Natural killer cell treated with Interleukin-12 subunit alpha and Interleukin-12 subunit beta and Interleukin-15 and Interleukin-18, amount 100 ng/mL, for 72 hours (primary cell): ENCODE data around the gene GUCA2A. TPM values are rescaled to one million over a fixed set of nuclear protein-coding genes. Genes with fewer than 3 reads are reported as not detected.

Experiments used
- ATAC-seq, 2 donors: fragments of 150-1000 bp; cut with Tn5 transposase in 1 of 2; sonication (Bioruptor Pico), chemical (Tn5 transposase) in 1 of 2; 2 replicates each; pipeline ENCODE4 v1.10.0; 2021
- DNase-seq: peaks from one replicate; pipeline ENCODE4 v3.0.0; 2022; ENCODE audit warnings: low spot score
- H3K27ac Mint-ChIP-seq, 2 donors: 1 replicate in 1 of 2; 2 replicates in 1 of 2; pipeline ENCODE4 v1.8.0; 2022; ENCODE audit warnings: mixed read lengths in 2 of 2, mild to moderate bottlenecking in 1 of 2, moderate library complexity in 1 of 2
- H3K27me3 Mint-ChIP-seq, 2 donors: 1 replicate in 1 of 2; 2 replicates in 1 of 2; pipeline ENCODE4 v1.8.0; 2022; ENCODE audit warnings: mixed read lengths in 2 of 2
- H3K36me3 Mint-ChIP-seq: one replicate; pipeline ENCODE4 v1.8.0; 2022; ENCODE audit warnings: mixed read lengths
- H3K4me1 Mint-ChIP-seq, 2 donors: 1 replicate in 1 of 2; 2 replicates in 1 of 2; pipeline ENCODE4 v1.8.0; 2022; ENCODE audit warnings: low read depth in 2 of 2, mixed read lengths in 2 of 2, mild to moderate bottlenecking in 1 of 2
- H3K4me3 Mint-ChIP-seq: one replicate; pipeline ENCODE4 v1.8.0; 2022; ENCODE audit warnings: mixed read lengths
- H3K9me3 Mint-ChIP-seq: 2 replicates; pipeline ENCODE4 v1.8.0; 2022; ENCODE audit warnings: mixed read lengths
- total RNA-seq, 2 donors: library from RNA; stranded (reverse); gene quantifications; one replicate each; pipeline ENCODE4 v1.2.3, GENCODE V29; 2022

GUCA2A gene
- total RNA-seq, 2 donors from 2014 or later: not detected

DNA sequence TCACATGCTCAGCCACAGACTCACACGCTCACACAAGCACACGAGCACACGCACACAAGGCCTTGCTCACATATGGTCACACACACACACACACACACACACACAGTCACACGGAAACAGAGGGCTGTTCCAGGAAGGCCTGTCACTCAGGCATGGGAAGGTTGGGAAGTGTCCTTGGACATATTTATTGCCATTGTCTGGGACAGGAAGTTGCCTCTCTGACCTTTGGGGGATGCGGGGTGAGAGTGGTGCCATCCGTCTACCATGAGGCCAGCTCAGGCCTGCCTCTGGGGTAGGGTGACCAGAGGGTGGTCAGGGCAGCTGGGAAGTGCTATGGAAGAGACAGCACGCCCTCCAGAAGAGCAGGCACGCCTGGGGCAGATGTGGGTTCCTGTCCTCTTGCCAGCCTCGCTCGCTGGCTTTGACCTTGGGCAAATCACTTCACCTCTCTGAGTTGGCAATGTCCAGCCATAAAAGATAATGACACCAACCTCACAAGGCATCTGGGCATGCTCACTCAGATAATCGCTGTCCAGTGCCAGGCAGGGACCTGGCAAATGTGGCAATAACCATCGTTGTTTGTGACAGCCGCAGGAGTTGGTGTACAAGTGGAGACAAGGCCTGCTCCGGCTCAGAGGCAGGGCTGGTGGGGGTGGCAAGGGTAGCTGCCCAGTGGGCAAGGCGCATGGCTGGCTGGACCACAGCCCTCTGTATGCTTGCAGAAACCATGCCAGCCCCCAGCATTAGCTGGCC lies 8.0 kb upstream of the GUCA2A start:
- Mint-ChIP-seq H3K36me3 (no peaks in the 10 kb centered on the region), H3K27ac (peak overlapping the region in 1 of 2 donors; percentile 52), H3K27me3 (no peaks in the 10 kb centered on the region), H3K4me1 (peaks cover 0 to 17% of the 10 kb centered on the region in 2 donors), H3K9me3 (no peaks in the 10 kb centered on the region), H3K4me3 (no peak overlapping the region)
- ATAC-seq (no peak), DNase-seq (no peak)

DNA sequence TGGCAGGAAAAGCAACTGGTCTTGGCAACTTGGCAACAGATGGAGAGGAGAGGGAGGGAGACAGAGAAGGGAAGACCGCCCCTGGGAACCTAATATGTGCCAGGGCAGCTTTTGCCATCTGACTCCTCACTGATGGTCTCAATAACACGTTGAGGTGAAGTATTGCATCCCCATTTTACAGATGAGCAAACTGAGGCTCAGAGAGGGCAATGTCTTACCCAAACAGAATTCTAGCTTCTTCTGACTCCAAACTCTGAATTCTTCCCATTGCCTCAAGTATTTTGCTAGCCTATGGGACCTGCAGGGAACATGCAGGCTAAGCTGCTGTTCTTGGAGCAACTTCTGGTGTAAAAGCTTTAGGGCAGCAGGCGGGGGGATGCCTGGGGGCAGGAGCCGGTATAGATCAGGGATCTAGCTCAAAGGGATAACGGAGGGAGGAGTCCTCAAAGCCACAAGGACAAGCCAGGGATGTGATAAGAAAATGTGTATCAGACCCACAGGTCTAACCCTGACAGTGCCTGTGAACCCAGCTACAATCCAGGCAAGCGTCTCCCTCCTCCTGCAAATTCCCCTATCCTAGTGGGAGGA lies 7.2 kb upstream of the GUCA2A start:
- ATAC-seq (no peak), DNase-seq (no peak)
- Mint-ChIP-seq H3K4me3 (no peak overlapping the region), H3K9me3 (no peaks in the 10 kb centered on the region), H3K4me1 (peaks cover 0 to 15% of the 10 kb centered on the region in 2 donors), H3K27me3 (no peaks in the 10 kb centered on the region), H3K36me3 (no peaks in the 10 kb centered on the region), H3K27ac (peak overlapping the region in 1 of 2 donors; percentile 52)

DNA sequence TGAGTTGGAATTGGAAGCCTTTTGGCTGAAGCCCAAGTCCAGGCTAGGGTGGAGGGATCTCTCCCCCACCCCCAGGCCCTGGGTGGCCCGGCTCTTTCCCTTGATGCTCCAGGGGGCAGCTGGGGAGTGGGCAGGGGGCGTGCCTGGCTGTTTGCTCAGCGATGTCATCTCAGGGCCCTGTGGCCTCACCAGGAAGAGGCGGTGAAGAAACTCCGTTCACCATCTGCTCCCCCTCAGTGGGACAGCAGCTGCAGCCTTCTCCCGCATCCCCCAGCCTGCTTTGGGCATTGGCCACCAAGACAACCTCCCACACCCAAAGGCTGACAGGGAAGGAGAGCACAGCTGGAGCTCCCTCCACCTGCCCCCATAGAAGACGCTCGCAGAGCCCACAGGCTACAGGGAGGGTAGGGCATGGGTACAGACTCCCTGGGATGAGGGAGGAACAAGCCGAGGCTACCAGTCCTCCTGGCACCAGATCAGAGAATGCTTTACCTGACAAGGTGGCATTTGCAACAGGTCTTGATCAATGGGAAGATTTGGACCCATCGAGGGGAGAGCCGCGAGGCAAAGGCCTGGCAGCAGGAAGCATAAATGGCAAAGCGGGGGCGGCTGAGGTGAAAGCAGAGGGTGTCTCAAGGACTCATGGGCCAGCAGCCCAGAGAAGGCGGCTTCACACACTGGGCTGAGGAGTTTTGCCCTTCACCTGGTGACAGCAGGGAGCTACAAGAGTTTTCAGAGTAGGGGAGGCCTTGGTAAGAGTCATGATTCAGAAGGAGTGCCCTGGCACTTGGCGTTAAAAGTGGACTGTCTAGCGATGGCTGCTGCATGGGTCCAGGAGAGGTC lies 6.5 kb upstream of the GUCA2A start:
- H3K9me3 Mint-ChIP-seq: no peaks in the 10 kb centered on the region
- no peak for DNase-seq
- no peaks in the 10 kb centered on the region for H3K36me3 Mint-ChIP-seq
- H3K27me3 Mint-ChIP-seq: no peaks in the 10 kb centered on the region
- no peak for ATAC-seq
- H3K4me1 Mint-ChIP-seq: peaks cover 0 to 13% of the 10 kb centered on the region in 2 donors
- H3K27ac Mint-ChIP-seq: peak overlapping the region in 1 of 2 donors; percentile 52
- H3K4me3 Mint-ChIP-seq: no peak overlapping the region

DNA sequence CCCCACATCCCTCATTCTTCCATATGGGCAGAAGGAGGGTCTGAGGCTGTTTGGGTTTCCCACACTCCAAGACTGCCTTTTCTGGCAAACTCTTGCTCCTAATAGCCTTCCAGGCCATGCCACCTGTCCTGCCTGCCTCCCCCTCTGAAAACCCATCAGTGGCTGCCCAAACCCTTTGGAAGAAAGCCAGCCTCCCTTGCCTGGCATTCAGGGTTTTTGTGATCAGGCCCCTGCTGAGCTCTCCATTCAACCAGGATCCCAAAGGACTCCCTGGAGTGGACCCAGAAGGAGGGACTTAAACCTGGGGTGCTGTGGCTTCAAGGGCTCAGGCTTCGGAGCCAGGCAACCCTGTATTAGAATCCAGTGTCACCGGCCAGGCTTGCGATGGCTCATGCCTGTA lies 4.2 kb upstream of the GUCA2A start:
- no peaks in the 10 kb centered on the region for H3K9me3 Mint-ChIP-seq
- no peak for DNase-seq
- H3K36me3 Mint-ChIP-seq: no peaks in the 10 kb centered on the region
- H3K4me1 Mint-ChIP-seq: peaks cover 0 to 9% of the 10 kb centered on the region in 2 donors
- ATAC-seq: no peak
- H3K27ac Mint-ChIP-seq: no peak overlapping the region
- H3K4me3 Mint-ChIP-seq: no peak overlapping the region
- no peaks in the 10 kb centered on the region for H3K27me3 Mint-ChIP-seq

DNA sequence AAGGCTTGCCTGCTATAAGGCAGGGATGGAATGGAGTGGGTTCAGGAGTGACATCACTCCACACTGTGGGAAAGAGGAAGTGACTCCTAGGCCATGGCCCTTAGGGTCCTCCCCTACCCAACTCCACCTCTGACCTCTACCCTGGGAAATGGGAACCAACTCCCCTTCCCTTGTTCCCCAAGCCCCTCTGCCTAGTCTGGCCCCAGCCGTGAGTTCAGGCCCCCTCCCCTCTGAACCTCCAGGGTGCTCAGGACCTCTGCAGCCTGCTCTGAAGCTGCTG lies 3.8 kb upstream of the GUCA2A start:
- Mint-ChIP-seq H3K4me1 (peaks cover 0 to 9% of the 10 kb centered on the region in 2 donors), H3K27me3 (no peaks in the 10 kb centered on the region), H3K4me3 (no peak overlapping the region), H3K27ac (no peak overlapping the region), H3K9me3 (no peaks in the 10 kb centered on the region), H3K36me3 (no peaks in the 10 kb centered on the region)
- no peak for ATAC-seq
- DNase-seq: no peak

DNA sequence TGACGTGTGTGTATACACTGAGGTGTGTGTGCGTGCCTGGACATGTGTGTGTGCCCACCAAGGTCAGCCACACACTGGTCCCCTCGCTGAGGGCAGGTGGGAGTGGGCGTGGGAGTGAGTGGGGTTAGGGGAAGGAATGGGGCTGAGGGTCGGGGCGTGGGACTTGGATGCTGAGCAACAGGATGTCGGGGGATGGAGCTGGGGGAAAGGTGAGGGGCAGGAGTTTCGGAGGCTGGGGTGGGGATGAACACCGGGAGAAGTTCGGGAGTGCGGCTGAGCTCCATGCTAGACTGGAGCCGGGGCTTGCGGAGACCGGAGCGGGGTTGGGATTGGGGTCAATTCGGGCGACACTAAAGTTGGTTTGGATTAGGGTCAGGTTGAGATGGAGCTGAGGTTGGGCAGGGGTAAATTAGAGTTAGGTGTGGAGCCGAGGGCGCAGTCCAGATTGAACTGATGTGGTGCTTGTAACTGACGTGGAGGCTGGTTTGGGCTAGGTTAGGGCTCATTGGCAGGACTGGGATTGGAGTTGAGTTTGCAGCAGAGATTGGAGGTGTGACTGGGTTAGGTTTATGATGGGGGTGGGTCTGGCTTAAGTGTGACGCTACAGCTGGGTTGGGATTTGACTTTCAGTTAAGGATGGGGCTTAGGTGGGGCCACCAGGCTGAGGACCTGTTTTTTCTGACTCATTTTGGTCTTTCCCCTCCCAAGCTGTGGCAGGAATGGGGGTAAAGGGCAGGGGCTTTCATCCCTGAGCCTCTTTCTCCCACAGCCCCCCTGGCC lies 3.3 kb upstream of the GUCA2A start:
- Mint-ChIP-seq H3K4me1 (peaks cover 0 to 9% of the 10 kb centered on the region in 2 donors), H3K36me3 (no peaks in the 10 kb centered on the region), H3K27me3 (no peaks in the 10 kb centered on the region), H3K27ac (no peak overlapping the region), H3K4me3 (no peak overlapping the region), H3K9me3 (no peaks in the 10 kb centered on the region)
- no peak for ATAC-seq
- no peak for DNase-seq

DNA sequence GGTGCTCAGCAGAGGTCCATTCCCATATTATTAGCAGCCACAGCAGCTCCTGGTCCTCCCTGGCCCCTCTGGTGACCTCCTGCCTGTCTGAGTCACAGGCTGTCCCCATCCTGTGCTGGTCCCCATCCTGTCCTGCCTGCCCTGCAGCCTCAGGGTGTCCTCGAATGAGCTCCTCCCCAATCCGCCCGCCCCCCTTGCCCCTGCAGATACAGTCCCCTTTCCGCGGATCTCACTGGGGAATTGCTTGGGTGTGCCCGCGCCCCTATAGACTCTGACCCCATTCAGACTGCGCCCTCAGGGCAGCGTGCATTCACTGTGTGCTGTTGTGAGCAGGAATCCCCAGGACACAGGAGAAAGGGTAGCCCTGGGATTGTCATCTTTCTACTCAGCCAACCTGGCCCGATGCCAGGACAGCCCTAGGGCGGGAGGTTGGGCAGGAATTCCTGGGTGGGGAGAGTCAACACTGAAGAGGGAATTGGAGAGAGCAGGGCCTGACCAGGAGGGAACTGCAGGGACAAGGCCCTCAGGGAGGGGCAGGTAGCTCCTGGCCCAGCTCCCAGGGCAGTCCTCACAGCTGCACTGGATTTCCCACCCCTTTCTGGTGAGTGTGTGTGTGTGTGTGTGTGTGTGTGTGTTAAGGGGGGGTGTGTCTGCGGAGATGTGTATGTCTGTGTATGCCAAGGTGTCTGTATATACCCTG lies 1.1 kb upstream of the GUCA2A start:
- Mint-ChIP-seq H3K9me3 (no peaks in the 10 kb centered on the region), H3K4me1 (peaks cover 6 to 7% of the 10 kb centered on the region in 2 donors), H3K27ac (no peak overlapping the region), H3K4me3 (no peak overlapping the region), H3K27me3 (peaks cover 3 to 4% of the 10 kb centered on the region in 2 donors), H3K36me3 (peaks cover 12% of the 10 kb centered on the region)
- ATAC-seq (no peak), DNase-seq (no peak)

DNA sequence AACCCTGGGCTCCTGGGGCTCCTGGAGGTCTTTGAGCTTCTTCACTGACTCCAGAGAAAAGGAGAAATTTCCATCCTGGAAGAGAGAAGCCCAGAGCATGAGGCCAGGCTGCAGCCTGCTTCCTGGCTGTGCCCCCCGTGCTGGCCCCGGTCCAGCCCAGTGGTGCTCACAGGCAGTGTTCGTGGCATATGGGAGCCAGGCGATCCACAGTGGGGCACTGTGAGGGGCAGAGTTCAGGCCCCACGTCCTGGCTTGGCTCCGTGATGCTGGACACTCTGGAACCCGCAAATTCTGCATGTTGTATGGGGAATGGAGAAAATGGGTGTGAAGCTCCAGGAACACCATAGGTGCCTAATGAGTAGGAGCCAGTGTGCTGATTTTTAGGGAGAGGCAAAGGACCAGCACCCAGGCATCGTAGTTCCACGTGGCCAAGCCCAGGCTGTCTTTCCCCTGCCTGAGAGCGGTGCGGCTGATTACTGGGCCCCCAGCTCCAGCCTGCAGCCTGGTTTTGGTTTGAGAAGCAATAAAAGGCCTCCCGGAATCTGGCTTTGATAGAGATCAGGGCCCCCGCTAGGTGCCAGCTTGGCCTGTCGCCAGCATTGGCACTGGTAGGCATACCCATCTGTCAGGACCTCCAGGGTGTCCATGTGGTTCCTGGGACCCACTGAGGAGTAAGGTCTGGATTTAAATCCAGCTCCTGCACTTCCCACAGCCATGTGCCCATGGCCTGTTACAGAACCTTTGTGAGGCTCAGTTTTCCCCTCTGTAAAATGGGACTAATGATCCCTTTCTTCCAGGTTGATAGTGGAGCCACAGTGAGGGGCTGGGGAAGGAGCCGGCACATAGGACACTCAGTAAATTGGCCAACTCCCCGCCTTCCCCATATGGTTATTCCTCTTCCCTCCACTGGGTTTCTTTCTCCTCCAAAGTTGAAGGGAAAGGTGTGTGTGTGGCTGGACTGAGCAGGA lies 725 bp downstream of the GUCA2A start:
- no peak for DNase-seq
- Mint-ChIP-seq H3K27ac (no peak overlapping the region), H3K27me3 (peaks cover 5 to 14% of the 10 kb centered on the region in 2 donors), H3K36me3 (peaks cover 17% of the 10 kb centered on the region), H3K4me3 (no peak overlapping the region), H3K9me3 (no peaks in the 10 kb centered on the region), H3K4me1 (peaks cover 6 to 7% of the 10 kb centered on the region in 2 donors)
- no peak for ATAC-seq

DNA sequence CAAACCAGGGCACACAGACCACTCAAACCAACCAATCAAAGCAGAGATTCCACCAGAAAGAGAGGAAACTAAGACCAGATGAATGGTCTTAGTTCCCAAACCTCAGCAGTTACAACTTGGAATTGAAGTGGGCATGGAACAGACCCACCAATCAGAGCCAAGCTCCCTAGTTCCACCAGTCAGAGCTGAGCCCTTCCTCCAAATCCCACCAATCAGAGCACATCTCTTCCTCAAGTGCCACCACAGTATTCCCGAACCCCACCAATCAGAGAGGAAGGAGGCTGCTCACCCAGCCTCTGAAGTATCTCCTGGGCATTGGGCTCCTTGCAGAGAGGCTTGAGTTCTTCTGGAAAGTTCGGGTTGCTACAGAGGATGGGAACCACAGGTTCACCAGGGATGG lies 1.4 kb downstream of the GUCA2A start:
- ATAC-seq (no peak), DNase-seq (no peak)
- Mint-ChIP-seq H3K27me3 (peaks cover 5 to 14% of the 10 kb centered on the region in 2 donors), H3K36me3 (peaks cover 17% of the 10 kb centered on the region), H3K9me3 (no peaks in the 10 kb centered on the region), H3K27ac (no peak overlapping the region), H3K4me3 (no peak overlapping the region), H3K4me1 (peaks cover 7% of the 10 kb centered on the region in 2 donors)

DNA sequence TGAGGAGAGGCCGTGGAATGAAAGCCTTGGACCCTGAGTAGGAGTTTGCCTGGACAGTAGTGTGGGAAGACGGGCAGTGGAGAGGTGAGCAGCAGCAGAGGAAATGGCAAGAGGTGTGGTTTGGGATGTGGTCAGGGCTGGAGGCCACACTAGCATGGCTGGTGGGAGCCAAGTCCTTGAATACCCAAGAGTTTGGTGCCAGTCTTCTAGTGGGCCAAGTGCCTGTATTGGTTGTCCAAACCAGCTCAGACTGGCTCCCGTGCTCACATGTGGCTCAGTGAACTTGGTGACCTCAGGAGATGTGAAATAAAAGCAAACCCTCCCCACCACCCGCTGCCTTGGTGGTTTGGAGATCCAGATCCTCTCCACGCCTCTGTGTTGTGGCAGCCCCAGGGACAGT lies 2.4 kb downstream of the GUCA2A start:
- ATAC-seq (peak in 1 of 2 donors; percentile 52), DNase-seq (no peak)
- peaks cover 17% of the 10 kb centered on the region for H3K36me3 Mint-ChIP-seq
- no peaks in the 10 kb centered on the region for H3K9me3 Mint-ChIP-seq
- no peak overlapping the region for H3K27ac Mint-ChIP-seq
- peaks cover 14% of the 10 kb centered on the region in 2 donors for H3K4me1 Mint-ChIP-seq
- H3K4me3 Mint-ChIP-seq: no peak overlapping the region
- peaks cover 5 to 14% of the 10 kb centered on the region in 2 donors for H3K27me3 Mint-ChIP-seq

DNA sequence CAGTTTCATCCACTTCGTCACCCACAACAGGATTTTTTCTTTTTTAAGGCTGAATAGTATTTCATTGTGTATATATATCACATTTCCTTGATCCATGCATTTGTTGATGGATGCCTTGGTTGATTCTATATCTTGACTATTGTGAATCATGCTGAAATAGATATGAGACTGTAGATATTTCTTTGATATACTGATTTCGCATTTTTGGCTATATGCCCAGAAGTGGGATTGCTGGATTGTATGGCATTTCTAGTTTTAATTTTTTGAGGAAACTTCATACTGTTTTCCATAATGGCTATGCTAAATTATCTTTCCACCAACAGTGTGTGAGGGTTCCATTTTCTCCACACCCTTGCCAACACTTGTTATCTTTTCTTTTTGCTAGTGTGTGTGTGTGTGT lies 6.4 kb downstream of the GUCA2A start:
- DNase-seq (no peak), ATAC-seq (no peak)
- Mint-ChIP-seq H3K9me3 (no peaks in the 10 kb centered on the region), H3K27me3 (peaks cover 8 to 14% of the 10 kb centered on the region in 2 donors), H3K36me3 (peaks cover 17% of the 10 kb centered on the region), H3K27ac (peak overlapping the region in 1 of 2 donors; percentile 81), H3K4me1 (peaks cover 14% of the 10 kb centered on the region in 2 donors), H3K4me3 (no peak overlapping the region)

DNA sequence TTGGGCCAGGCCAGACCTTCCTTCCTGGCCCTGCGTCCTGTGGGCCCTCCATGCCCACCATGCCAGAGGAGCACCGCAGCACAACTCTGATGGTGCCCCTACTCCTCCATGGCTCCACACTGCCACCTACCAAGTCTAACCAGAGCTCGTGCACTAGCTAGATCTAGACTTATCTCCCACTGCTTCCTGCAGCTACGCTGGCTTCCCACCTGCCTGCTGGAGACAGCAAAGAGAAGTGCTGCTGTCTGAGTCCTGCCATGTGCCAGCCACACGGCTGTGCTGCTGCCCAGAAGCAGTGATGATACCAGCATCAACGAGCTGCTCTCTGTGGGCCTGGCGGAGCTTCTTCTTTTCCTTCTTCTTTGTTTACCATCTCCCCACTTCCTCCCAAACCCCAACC lies 6.9 kb downstream of the GUCA2A start:
- ATAC-seq (no peak), DNase-seq (no peak)
- Mint-ChIP-seq H3K36me3 (peaks cover 17% of the 10 kb centered on the region), H3K27me3 (peaks cover 8 to 14% of the 10 kb centered on the region in 2 donors), H3K4me3 (no peak overlapping the region), H3K9me3 (no peaks in the 10 kb centered on the region), H3K4me1 (peaks cover 14% of the 10 kb centered on the region in 2 donors), H3K27ac (peak overlapping the region in 1 of 2 donors; percentile 81)
